ENCODE measurements around the gene TFE3. TPM values are rescaled to one million over a fixed set of nuclear protein-coding genes. Genes with fewer than 3 reads are reported as not detected.

The TFE3 gene
- total RNA-seq, 4 donors from 2014 or later = 68.4 to 160 (median 118) TPM

GRCh38 chrX:49003696-49004095, 39.5 kb downstream of the TFE3 start:
- no peaks in the 10 kb centered on the region for H3K36me3 ChIP-seq
- 91 to 93% methylated on average over 5 of the region's 5 CpGs for WGBS, 2 donors
- H3K9me3 ChIP-seq = no peaks in the 10 kb centered on the region
- no peaks in the 10 kb centered on the region for H3K27me3 ChIP-seq
- no peak overlapping the region for H3K4me3 ChIP-seq (replicated peaks in 1 of 3)
- intact Hi-C loops (cut with DNase I) = no loop called here
- H3K27ac ChIP-seq = no peak overlapping the region
- peaks cover 0 to 6% of the 10 kb centered on the region in 2 donors for H3K4me1 ChIP-seq
- TF ChIP-seq POLR2A (IDR thresholded peaks at IDR 0.05) = no peak
- no peak for DNase-seq

GRCh38 chrX:49002091-49002935, 40.8 kb downstream of the TFE3 start, which contains the start of gene GRIPAP1:
GRIPAP1 (minus strand) TSS chrX:49002264; CDS start chrX:49002229, 35 bp downstream.
- TF ChIP-seq CTCF (IDR thresholded peaks at IDR 0.05) = no peak
- peak; percentile 30 to 63 for TF ChIP-seq POLR2A (IDR thresholded peaks at IDR 0.05)
- Histone ChIP-seq H3K4me3 (replicated peaks in 1 of 3) (peak within 1 kb of the TSS; percentile 46 to 73 (median 47)), H3K9me3 (no peaks in the 10 kb centered on the region), H3K27me3 (no peaks in the 10 kb centered on the region), H3K27ac (peak within 1 kb of the TSS; percentile 64 to 80 (median 76)), H3K36me3 (no peaks in the 10 kb centered on the region), H3K4me1 (peaks cover 0 to 6% of the 10 kb centered on the region in 2 donors)
- WGBS, 2 donors = 2 to 4% methylated on average over 18 to 25 of the region's 38 CpGs
- intact Hi-C loops (cut with DNase I) = no loop called here
- DNase-seq = peak; percentile 57 to 63

GRCh38 chrX:49001521-49002090, 41.6 kb downstream of the TFE3 start:
- intact Hi-C loops (cut with DNase I) = no loop called here
- 1 to 2% methylated on average over 15 to 17 of the region's 17 CpGs for WGBS, 2 donors
- DNase-seq = peak; percentile 2 to 7
- peak overlapping the region; percentile 64 to 80 (median 76) for H3K27ac ChIP-seq
- TF ChIP-seq CTCF (IDR thresholded peaks at IDR 0.05) (no peak), POLR2A (IDR thresholded peaks at IDR 0.05) (no peak)
- H3K4me3 ChIP-seq (replicated peaks in 1 of 3) = peak overlapping the region; percentile 46 to 73 (median 47)
- peaks cover 0 to 6% of the 10 kb centered on the region in 2 donors for H3K4me1 ChIP-seq
- no peaks in the 10 kb centered on the region for H3K36me3 ChIP-seq
- H3K9me3 ChIP-seq = no peaks in the 10 kb centered on the region
- H3K27me3 ChIP-seq = no peaks in the 10 kb centered on the region

- Histone ChIP-seq H3K36me3 (no peaks in the 10 kb centered on the region), H3K4me3 (replicated peaks in 1 of 3) (no peak overlapping the region), H3K27ac (no peak overlapping the region), H3K9me3 (no peaks in the 10 kb centered on the region), H3K27me3 (no peaks in the 10 kb centered on the region), H3K4me1 (peaks cover 0 to 6% of the 10 kb centered on the region in 2 donors)
- no peak for TF ChIP-seq CTCF (IDR thresholded peaks at IDR 0.05)
- TF ChIP-seq POLR2A (IDR thresholded peaks at IDR 0.05) = no peak
- no peak for DNase-seq
- WGBS, 2 donors = 96 to 98% methylated on average over 4 of the region's 4 CpGs
- intact Hi-C loops (cut with DNase I) = no loop called here
Observed at GRCh38 chrX:49000636-49001035, 42.5 kb downstream of the TFE3 start.

GRCh38 chrX:48999030-48999429, 44.1 kb downstream of the TFE3 start:
- no peaks in the 10 kb centered on the region for H3K27me3 ChIP-seq
- intact Hi-C loops (cut with DNase I) = no loop called here
- peaks cover 0 to 6% of the 10 kb centered on the region in 2 donors for H3K4me1 ChIP-seq
- no peak for DNase-seq
- H3K27ac ChIP-seq = no peak overlapping the region
- no peak for TF ChIP-seq POLR2A (IDR thresholded peaks at IDR 0.05)
- no peak for TF ChIP-seq CTCF (IDR thresholded peaks at IDR 0.05)
- H3K36me3 ChIP-seq = no peaks in the 10 kb centered on the region
- no peaks in the 10 kb centered on the region for H3K9me3 ChIP-seq
- H3K4me3 ChIP-seq (replicated peaks in 1 of 3) = no peak overlapping the region
- WGBS, 2 donors = 96 to 99% methylated on average over 4 of the region's 5 CpGs

All from thyroid gland (tissue), 4 donors.